ENCODE results near the gene RASGEF1C. TPM values are rescaled to one million over a fixed set of nuclear protein-coding genes. Genes with fewer than 3 reads are reported as not detected.
"Not testable (repeated sequence)": the region's sequence is repeated elsewhere in the genome, so short reads cannot be mapped to it uniquely, and the experiment has no call there.

The RASGEF1C gene
- total RNA-seq, 1 donor from 2014 or later, result 0.13 TPM

GRCh38 chr5:180210961-180211760 is 2.1 kb upstream of the RASGEF1C start:
- peaks cover 18% of the 10 kb centered on the region for H3K27me3 ChIP-seq (ENCODE audit: control insufficient read depth, insufficient read depth, low read length)
- no peaks in the 10 kb centered on the region for H3K36me3 ChIP-seq (ENCODE audit: control insufficient read depth, insufficient read depth, low read length)
- TF ChIP-seq CTCF (IDR thresholded peaks at IDR 0.05; ENCODE audit: insufficient read depth, low read length, poor library complexity, severe bottlenecking), result no peak
- no peak overlapping the region for H3K4me3 ChIP-seq (ENCODE audit: low read depth, low read length)
- DNase-seq (ENCODE audit: low read depth), result no peak

GRCh38 chr5:180210077-180210476 is 1.1 kb upstream of the RASGEF1C start:
- not testable (repeated sequence) for H3K36me3 ChIP-seq (ENCODE audit: control insufficient read depth, insufficient read depth, low read length); H3K4me3 ChIP-seq (ENCODE audit: low read depth, low read length); DNase-seq (ENCODE audit: low read depth)
- peaks cover 18% of the 10 kb centered on the region for H3K27me3 ChIP-seq (ENCODE audit: control insufficient read depth, insufficient read depth, low read length)

- H3K36me3 ChIP-seq (ENCODE audit: control insufficient read depth, insufficient read depth, low read length), result no peaks in the 10 kb centered on the region
- peaks cover 18% of the 10 kb centered on the region for H3K27me3 ChIP-seq (ENCODE audit: control insufficient read depth, insufficient read depth, low read length)
- TF ChIP-seq CTCF (IDR thresholded peaks at IDR 0.05; ENCODE audit: insufficient read depth, low read length, poor library complexity, severe bottlenecking), result peak; percentile 17
- no peak for DNase-seq (ENCODE audit: low read depth)
- H3K4me3 ChIP-seq (ENCODE audit: low read depth, low read length), result peak overlapping the region; percentile 30
Measured at GRCh38 chr5:180208435-180209081, 453 bp downstream of the RASGEF1C start.

- no peak overlapping the region for H3K4me3 ChIP-seq (ENCODE audit: low read depth, low read length)
- no peak for TF ChIP-seq CTCF (IDR thresholded peaks at IDR 0.05; ENCODE audit: insufficient read depth, low read length, poor library complexity, severe bottlenecking)
- no peak for DNase-seq (ENCODE audit: low read depth)
- H3K36me3 ChIP-seq (ENCODE audit: control insufficient read depth, insufficient read depth, low read length), result no peaks in the 10 kb centered on the region
- peaks cover 18% of the 10 kb centered on the region for H3K27me3 ChIP-seq (ENCODE audit: control insufficient read depth, insufficient read depth, low read length)
Measured at GRCh38 chr5:180208038-180208434, 975 bp downstream of the RASGEF1C start.

GRCh38 chr5:180207593-180207992 is 1.4 kb downstream of the RASGEF1C start:
- H3K4me3 ChIP-seq (ENCODE audit: low read depth, low read length), result no peak overlapping the region
- no peak for TF ChIP-seq CTCF (IDR thresholded peaks at IDR 0.05; ENCODE audit: insufficient read depth, low read length, poor library complexity, severe bottlenecking)
- H3K27me3 ChIP-seq (ENCODE audit: control insufficient read depth, insufficient read depth, low read length), result peaks cover 18% of the 10 kb centered on the region
- no peaks in the 10 kb centered on the region for H3K36me3 ChIP-seq (ENCODE audit: control insufficient read depth, insufficient read depth, low read length)
- no peak for DNase-seq (ENCODE audit: low read depth)

- no peak for DNase-seq (ENCODE audit: low read depth)
- Histone ChIP-seq H3K27me3 (ENCODE audit: control insufficient read depth, insufficient read depth, low read length) (peaks cover 18% of the 10 kb centered on the region), H3K4me3 (ENCODE audit: low read depth, low read length) (no peak overlapping the region), H3K36me3 (ENCODE audit: control insufficient read depth, insufficient read depth, low read length) (no peaks in the 10 kb centered on the region)
- TF ChIP-seq CTCF (IDR thresholded peaks at IDR 0.05; ENCODE audit: insufficient read depth, low read length, poor library complexity, severe bottlenecking), result no peak
Measured at GRCh38 chr5:180206993-180207392, 2.0 kb downstream of the RASGEF1C start.

Data from kidney epithelial cell (primary cell).